IPS-18a (cell line): Measurements from ENCODE around the gene SUSD1.

Experiments used
- H3K27ac ChIP-seq: one replicate; pipeline ENCODE4 v1.5.1; 2013; ENCODE audit warnings: low read length
- H3K27me3 ChIP-seq: one replicate; pipeline ENCODE4 v1.6.1; 2013; ENCODE audit warnings: mild to moderate bottlenecking, low read length; ENCODE audit not compliant: control insufficient read depth, insufficient read depth
- H3K36me3 ChIP-seq: one replicate; pipeline ENCODE4 v1.6.1; 2013; ENCODE audit warnings: low read depth, low read length; ENCODE audit not compliant: control insufficient read depth
- H3K4me1 ChIP-seq: one replicate; pipeline ENCODE4 v1.6.1; 2013; ENCODE audit warnings: low read depth, low read length; ENCODE audit not compliant: control insufficient read depth
- H3K4me3 ChIP-seq: one replicate; pipeline ENCODE4 v1.5.1; 2013; ENCODE audit warnings: low read length
- H3K9ac ChIP-seq: one replicate; pipeline ENCODE4 v1.6.1; 2013; ENCODE audit warnings: mild to moderate bottlenecking, low read length, moderate library complexity
- H3K9me3 ChIP-seq: one replicate; pipeline ENCODE4 v1.6.1; 2013; ENCODE audit warnings: low read depth, low read length; ENCODE audit not compliant: control insufficient read depth

The SUSD1 gene

DNA sequence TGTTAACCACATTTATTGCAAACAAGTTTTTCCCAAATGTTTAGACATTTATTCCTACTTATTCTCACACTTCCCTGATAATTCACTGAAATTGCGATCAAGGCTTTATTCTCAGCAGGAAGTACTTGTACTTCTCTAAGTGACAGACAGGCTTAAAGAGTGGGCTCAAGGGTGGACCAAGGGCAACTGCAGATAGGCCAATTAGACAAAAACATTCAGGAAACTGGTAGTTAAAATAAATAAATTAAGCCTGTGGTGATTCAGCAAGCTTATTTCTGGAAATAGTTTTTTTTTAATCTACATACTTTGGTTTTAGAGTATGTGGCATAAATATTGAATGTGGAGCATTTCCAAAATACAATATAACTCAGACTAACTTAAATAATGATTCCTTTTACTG lies 142.4 kb downstream of the SUSD1 start:
- no peak overlapping the region for H3K27ac ChIP-seq
- no peaks in the 10 kb centered on the region for H3K9me3 ChIP-seq
- H3K9ac ChIP-seq, result no peak overlapping the region
- H3K4me3 ChIP-seq, result no peak overlapping the region
- H3K4me1 ChIP-seq, result peaks cover 11% of the 10 kb centered on the region
- no peaks in the 10 kb centered on the region for H3K27me3 ChIP-seq
- H3K36me3 ChIP-seq, result no peaks in the 10 kb centered on the region

DNA sequence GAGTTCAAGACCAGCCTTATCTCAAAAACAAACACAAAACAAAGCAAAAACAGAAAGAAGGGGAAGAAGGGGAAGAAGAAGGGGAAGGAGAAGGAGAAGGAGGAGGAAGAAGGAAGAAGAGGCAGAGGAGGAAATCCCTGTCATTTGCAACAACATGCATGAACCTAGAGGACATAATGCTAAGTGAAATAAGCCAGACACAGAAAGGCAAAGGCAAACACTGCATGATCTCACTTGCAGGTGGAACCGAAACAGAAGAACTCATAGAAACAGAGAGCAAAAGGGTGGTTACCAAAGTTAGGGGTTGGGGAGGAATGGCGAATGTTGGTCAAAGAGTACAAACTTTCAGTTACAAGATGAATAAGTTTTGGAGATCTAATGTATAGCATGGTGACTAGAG lies 143.1 kb downstream of the SUSD1 start:
- H3K27me3 ChIP-seq, result no peaks in the 10 kb centered on the region
- H3K36me3 ChIP-seq, result no peaks in the 10 kb centered on the region
- H3K9ac ChIP-seq, result no peak overlapping the region
- H3K4me3 ChIP-seq, result no peak overlapping the region
- no peaks in the 10 kb centered on the region for H3K9me3 ChIP-seq
- no peak overlapping the region for H3K27ac ChIP-seq
- H3K4me1 ChIP-seq, result peaks cover 11% of the 10 kb centered on the region

DNA sequence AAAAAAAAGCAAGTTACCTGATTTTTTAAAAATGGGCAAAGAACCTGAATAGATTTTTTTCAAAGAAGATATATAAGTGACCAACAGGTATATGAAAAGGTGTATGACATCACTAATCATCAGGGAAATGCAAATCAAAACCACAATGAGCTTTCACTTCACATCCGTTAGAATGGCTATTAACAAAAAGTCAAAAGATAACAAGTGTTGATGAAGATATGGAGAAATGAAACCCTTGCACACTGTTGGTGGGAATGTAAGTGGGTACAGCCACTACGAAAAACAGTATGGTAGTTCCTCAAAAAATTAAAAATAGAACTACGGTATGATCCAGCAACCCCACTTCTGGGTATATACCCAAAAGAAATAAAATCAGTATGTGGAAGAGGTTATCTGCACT lies 143.7 kb downstream of the SUSD1 start:
- Histone ChIP-seq H3K27me3 (no peaks in the 10 kb centered on the region), H3K9me3 (no peaks in the 10 kb centered on the region), H3K27ac (no peak overlapping the region), H3K36me3 (no peaks in the 10 kb centered on the region), H3K4me1 (peaks cover 11% of the 10 kb centered on the region), H3K4me3 (no peak overlapping the region), H3K9ac (no peak overlapping the region)

DNA sequence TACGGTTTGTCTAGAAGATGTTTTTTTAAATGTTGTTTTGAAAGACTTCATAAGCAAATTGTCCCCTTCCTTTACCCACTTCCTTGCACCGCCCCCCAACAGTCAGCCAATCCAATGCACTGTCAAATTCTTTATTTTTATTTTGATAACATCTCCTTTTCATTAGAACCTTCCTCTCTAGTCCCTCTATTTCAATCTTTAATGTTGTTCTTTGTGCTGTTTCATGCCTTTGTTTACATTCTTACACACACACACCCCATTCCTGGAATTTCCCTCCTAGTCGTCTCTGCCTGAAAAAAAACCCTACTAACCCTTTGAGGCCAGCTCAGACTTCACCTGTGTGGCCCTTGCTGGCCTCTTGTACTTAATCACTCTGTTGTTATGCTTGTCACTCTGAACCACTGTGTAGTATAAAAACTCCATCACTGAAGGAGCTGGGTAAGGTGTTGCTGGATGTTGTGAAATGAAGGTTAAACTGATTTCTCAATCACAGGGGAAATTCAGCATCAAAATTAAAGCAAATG lies 145.1 kb downstream of the SUSD1 start:
- Histone ChIP-seq H3K9ac (no peak overlapping the region), H3K9me3 (no peaks in the 10 kb centered on the region), H3K4me3 (no peak overlapping the region), H3K36me3 (no peaks in the 10 kb centered on the region), H3K27me3 (no peaks in the 10 kb centered on the region), H3K27ac (no peak overlapping the region), H3K4me1 (peaks cover 11% of the 10 kb centered on the region)

DNA sequence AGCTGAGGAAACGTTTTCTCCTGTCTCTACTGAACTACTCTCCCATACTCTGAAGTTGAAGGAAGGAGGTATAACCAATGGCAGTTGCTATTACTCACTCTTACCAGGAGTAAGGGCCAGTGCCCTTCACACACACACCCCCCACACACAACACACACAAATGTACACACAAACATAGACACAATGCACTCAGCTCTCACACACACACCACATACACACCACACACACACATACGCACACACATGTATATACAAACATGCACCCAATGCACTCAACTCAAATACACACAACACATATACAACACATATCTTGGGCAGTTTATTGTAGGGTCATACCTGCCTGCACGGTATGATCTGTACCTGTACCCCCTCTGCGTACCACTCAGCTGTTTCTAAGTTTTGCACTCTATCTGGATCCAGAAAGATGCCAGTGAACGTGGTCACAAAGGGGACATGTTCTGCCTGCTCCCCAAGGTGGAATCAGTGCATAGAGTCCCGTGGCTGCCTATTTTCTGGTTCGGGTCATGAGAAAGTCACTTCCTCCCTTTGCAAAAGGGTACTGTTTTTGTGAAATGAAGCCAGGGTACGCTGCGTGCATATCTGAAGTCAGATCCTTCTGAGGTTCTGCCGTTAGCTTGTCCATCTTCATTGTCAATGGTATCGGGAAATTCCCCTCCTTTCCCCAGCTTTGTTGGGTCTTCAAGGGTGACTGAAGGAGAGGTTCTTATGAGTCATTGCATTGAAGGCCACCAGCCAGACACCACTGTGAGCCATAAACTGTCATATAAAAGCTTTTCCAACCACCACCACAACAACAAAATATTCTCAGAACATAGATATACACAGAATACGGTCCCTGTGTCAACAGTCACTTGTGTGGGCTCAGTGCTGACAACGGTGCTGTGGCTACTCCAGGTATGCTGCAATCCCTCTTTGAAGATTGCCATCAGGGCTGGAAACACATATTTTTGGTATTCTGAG lies 146.6 kb downstream of the SUSD1 start:
- Histone ChIP-seq H3K9me3 (no peaks in the 10 kb centered on the region), H3K27me3 (no peaks in the 10 kb centered on the region), H3K9ac (no peak overlapping the region), H3K36me3 (no peaks in the 10 kb centered on the region), H3K27ac (no peak overlapping the region), H3K4me3 (no peak overlapping the region), H3K4me1 (peaks cover 11% of the 10 kb centered on the region)

DNA sequence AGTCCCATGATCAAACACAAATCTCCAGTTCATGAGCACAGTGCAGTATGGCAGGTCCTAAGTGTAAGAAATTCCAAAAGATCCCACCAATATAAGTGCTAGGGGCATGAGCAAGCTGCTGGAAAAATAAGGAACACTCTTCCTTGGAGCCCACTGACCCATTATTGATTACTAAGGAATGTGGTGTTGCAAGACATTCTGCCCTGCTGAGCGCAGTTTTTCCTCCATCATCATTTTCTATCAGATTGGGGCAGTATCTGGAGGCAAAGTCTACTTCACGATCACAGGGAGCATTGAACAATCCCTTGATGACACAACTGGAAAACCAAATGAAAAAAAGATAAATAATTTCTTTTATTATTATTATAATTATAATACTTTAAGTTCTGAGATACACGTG lies 149.2 kb downstream of the SUSD1 start:
- H3K27me3 ChIP-seq, result no peaks in the 10 kb centered on the region
- peaks cover 11% of the 10 kb centered on the region for H3K4me1 ChIP-seq
- no peak overlapping the region for H3K4me3 ChIP-seq
- no peak overlapping the region for H3K9ac ChIP-seq
- no peak overlapping the region for H3K27ac ChIP-seq
- H3K9me3 ChIP-seq, result no peaks in the 10 kb centered on the region
- no peaks in the 10 kb centered on the region for H3K36me3 ChIP-seq

DNA sequence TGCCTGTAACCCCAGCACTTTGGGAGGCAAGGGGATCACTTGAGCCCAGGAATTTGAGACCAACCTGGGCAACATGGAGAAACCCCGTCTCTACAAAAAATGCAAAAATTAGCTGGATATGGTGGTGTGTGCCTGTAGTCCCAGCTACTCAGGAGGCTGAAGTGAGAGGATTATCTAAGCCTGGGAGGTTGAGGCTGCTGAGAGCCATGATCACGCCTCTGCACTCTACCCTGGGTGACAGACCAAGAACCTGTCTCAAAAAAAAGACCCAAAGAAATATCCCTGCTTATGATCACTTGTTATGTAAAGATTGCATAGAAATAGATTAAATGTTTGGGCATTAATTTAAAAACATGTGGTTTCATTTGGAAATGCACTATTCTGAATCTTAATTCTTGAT lies 153.4 kb downstream of the SUSD1 start:
- H3K27ac ChIP-seq, result no peak overlapping the region
- no peak overlapping the region for H3K9ac ChIP-seq
- H3K9me3 ChIP-seq, result no peaks in the 10 kb centered on the region
- H3K4me1 ChIP-seq, result no peaks in the 10 kb centered on the region
- no peak overlapping the region for H3K4me3 ChIP-seq
- no peaks in the 10 kb centered on the region for H3K27me3 ChIP-seq
- no peaks in the 10 kb centered on the region for H3K36me3 ChIP-seq

DNA sequence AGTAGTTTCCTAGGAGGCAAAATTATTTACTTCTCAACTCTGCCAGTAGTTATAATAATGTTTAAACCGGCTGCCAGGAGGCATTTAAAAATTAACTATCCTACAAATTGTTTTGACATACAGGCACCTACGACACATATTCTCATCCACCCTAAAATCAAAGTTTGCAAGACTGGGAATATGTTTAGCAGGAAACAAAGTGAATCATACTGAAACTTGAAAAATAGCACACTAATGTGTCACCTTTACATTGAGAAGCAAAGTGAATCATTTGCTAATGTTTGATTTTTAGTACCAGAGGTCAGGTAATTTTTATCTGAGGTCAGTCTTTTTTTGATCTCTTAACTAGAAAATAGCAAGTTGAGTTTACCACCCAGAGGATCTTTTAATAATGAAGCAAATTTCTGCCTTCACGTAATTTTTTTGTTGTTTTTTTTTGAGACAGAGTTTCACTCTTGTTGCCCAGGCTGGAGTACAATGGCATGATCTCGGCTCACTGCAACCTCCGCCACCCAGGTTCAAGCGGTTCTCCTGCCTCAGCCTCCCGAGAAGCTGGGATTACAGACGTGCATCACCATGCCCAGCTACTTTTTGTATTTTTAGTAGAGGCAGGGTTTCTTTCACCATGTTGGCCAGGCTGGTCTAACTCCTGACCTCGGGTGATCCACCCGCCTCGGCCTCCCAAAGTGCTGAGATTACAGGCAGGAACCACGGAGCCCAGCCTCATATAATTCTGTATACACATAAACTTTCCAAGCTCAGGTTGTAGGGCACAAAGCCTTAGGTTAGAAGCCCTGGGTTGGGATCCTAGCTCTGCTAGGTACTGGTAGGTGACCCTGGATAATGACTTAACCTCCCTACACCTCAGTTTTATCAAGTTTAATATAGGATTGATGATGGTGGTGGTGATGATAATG lies 154.2 kb downstream of the SUSD1 start:
- Histone ChIP-seq H3K27me3 (no peaks in the 10 kb centered on the region), H3K9ac (no peak overlapping the region), H3K27ac (no peak overlapping the region)

DNA sequence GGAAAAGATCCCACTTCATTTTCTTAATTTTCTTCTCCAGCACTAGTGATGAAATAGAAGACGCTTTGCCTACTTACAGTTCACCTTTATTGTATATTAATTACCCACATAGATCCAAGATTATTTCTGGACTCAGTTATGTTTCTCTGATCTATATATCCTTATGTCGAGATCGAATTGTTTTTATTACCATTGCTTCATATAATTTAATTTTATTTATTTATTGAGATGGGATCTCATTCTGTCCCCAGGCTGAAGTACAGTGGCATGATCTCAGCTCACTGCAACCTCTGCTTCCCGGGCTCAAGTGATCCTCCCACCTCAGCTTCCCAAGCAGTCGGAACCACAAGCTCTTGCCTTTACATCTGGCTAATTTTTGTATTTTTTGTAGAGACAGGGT lies 157.2 kb downstream of the SUSD1 start:
- no peak overlapping the region for H3K27ac ChIP-seq
- no peaks in the 10 kb centered on the region for H3K4me1 ChIP-seq
- no peak overlapping the region for H3K9ac ChIP-seq
- no peaks in the 10 kb centered on the region for H3K36me3 ChIP-seq
- no peaks in the 10 kb centered on the region for H3K9me3 ChIP-seq
- no peak overlapping the region for H3K4me3 ChIP-seq
- no peaks in the 10 kb centered on the region for H3K27me3 ChIP-seq

More for the DNA sequence above, 154.2 kb downstream of the SUSD1 start:
- no peaks in the 10 kb centered on the region for H3K4me1 ChIP-seq
- H3K36me3 ChIP-seq, result no peaks in the 10 kb centered on the region
- H3K9me3 ChIP-seq, result no peaks in the 10 kb centered on the region
- H3K4me3 ChIP-seq, result no peak overlapping the region

DNA sequence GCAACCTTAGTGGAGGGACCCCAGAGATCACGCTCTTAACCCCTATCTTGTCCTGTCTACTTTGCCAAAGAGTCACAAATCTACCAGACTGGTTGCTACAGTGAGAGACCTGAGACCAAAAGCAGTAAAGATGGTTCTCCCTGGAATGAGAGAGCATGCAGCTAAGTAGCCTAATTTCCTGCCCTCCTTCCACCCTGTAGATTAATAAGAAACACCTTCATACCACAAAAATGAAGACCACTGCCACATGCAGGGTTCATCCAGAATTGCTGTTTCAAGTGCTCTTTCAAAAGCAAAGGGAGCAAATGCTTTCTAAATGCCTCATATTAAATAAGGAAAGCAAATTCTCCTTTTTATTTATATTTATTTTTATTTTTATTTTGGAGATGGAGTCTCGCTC lies 159.4 kb downstream of the SUSD1 start:
- no peak overlapping the region for H3K4me3 ChIP-seq
- no peaks in the 10 kb centered on the region for H3K9me3 ChIP-seq
- H3K9ac ChIP-seq, result no peak overlapping the region
- no peak overlapping the region for H3K27ac ChIP-seq
- no peaks in the 10 kb centered on the region for H3K27me3 ChIP-seq
- H3K4me1 ChIP-seq, result no peaks in the 10 kb centered on the region
- no peaks in the 10 kb centered on the region for H3K36me3 ChIP-seq

DNA sequence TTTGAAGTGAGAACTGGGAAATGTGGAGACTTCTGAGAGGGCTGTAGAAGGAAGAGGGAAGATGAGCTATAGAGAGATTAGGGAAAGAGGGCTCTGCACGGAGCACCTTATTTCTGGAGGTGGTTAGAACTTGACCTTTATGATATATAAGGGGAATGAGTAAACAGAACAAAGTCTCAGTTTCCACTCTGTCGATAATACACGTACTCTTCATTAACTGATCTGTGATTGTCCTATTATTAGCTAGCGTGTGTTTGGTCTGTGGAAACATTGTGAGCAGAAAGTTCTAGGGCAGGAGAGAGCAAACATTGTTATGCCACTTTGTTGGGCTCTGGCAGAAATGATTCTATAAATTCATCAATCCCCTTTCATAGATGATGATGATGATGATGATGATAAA lies 159.9 kb downstream of the SUSD1 start:
- H3K36me3 ChIP-seq, result no peaks in the 10 kb centered on the region
- no peaks in the 10 kb centered on the region for H3K9me3 ChIP-seq
- no peaks in the 10 kb centered on the region for H3K27me3 ChIP-seq
- H3K9ac ChIP-seq, result no peak overlapping the region
- no peak overlapping the region for H3K27ac ChIP-seq
- H3K4me1 ChIP-seq, result no peaks in the 10 kb centered on the region
- H3K4me3 ChIP-seq, result no peak overlapping the region
